Peyer's patch (tissue), 4 donors: ENCODE measurements around the gene MPP2.
"Not testable (repeated sequence)": the region's sequence is repeated elsewhere in the genome, so short reads cannot be mapped to it uniquely, and the experiment has no call there.

ENCODE experiments used
- POLR2A ChIP-seq, 2 donors: fragments of 450-650 bp; IDR thresholded peaks; one replicate each; pipeline ENCODE4 v1.5.1; 2017; ENCODE audit warnings: antibody characterized with exemption in 2 of 2, mild to moderate bottlenecking in 2 of 2, moderate library complexity in 2 of 2
- TF ChIP-seq, protein P1 (sequence below), 6 experiments: fragments of 450-650 bp in 4 of 6; fragments of 200-600 bp in 2 of 6; sonication (generic) in 1 of 6; IDR thresholded peaks; one replicate each; pipeline ENCODE4 v1.5.1; 2017 to 2019; ENCODE audit warnings: antibody characterized with exemption in 6 of 6, mild to moderate bottlenecking in 3 of 6, moderate library complexity in 1 of 6

DNA sequence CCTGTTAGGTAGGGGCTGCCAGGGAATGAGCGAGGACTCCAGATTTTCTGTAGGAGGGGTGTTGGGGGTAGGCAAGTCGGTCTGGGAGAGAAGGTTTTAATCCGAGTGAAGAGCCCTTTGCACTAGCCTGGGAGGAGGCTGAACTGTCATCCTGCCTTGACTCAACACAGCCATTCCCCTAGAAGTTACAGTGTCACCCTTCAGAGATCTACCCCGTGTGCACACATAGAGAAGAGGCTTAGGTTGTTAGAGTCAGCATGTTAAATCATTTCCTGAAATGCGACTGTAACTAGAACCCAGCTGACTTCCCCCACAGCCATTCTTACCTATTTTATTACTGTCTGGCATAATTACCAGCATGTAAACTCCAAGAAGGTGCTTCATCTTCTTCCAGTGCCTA, 20.6 kb upstream of the MPP2 start:
- TF ChIP-seq, protein P1, sequence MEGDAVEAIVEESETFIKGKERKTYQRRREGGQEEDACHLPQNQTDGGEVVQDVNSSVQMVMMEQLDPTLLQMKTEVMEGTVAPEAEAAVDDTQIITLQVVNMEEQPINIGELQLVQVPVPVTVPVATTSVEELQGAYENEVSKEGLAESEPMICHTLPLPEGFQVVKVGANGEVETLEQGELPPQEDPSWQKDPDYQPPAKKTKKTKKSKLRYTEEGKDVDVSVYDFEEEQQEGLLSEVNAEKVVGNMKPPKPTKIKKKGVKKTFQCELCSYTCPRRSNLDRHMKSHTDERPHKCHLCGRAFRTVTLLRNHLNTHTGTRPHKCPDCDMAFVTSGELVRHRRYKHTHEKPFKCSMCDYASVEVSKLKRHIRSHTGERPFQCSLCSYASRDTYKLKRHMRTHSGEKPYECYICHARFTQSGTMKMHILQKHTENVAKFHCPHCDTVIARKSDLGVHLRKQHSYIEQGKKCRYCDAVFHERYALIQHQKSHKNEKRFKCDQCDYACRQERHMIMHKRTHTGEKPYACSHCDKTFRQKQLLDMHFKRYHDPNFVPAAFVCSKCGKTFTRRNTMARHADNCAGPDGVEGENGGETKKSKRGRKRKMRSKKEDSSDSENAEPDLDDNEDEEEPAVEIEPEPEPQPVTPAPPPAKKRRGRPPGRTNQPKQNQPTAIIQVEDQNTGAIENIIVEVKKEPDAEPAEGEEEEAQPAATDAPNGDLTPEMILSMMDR (IDR thresholded peaks at IDR 0.05) = not testable (repeated sequence)
- TF ChIP-seq POLR2A (IDR thresholded peaks at IDR 0.05) = not testable (repeated sequence)
